Esophagus squamous epithelium (tissue), 5 donors: ENCODE data around the gene TIMM23. TPM values are rescaled to one million over a fixed set of nuclear protein-coding genes. Genes with fewer than 3 reads are reported as not detected.
"Not testable (repeated sequence)": the region's sequence is repeated elsewhere in the genome, so short reads cannot be mapped to it uniquely, and the experiment has no call there.

Experiments
- DNase-seq: peaks from one replicate; lab custom pipeline; 2025; lab: John Stamatoyannopoulos, UW
- H3K27ac ChIP-seq, 4 donors: fragments of 200-600 bp; sonication (generic); one replicate each; pipeline ENCODE4 v1.5.1; 2016 to 2019; ENCODE audit warnings: mild to moderate bottlenecking in 1 of 4
- H3K27me3 ChIP-seq, 4 donors: fragments of 200-600 bp; sonication (generic); 1 replicate in 3 of 4; 2 replicates in 1 of 4; pipeline versions ENCODE4 v1.5.1 to v1.6.0; 2017 to 2021; ENCODE audit warnings: antibody characterized with exemption in 1 of 4
- H3K36me3 ChIP-seq, 3 donors: fragments of 200-600 bp; sonication (generic); one replicate each; pipeline ENCODE4 v1.5.1; 2016 to 2019
- H3K4me1 ChIP-seq, 3 donors: fragments of 200-600 bp; sonication (generic); one replicate each; pipeline ENCODE4 v1.5.1; 2017 to 2019
- H3K4me3 ChIP-seq, 4 donors: fragments of 200-600 bp; sonication (generic); 1 replicate in 3 of 4; 2 replicates in 1 of 4; pipeline ENCODE4 v1.5.1; 2016 to 2019; ENCODE audit warnings: mild to moderate bottlenecking in 2 of 4, moderate library complexity in 1 of 4
- H3K9me3 ChIP-seq, 3 donors: fragments of 200-600 bp; sonication (generic); one replicate each; pipeline ENCODE4 v1.5.1; 2016 to 2019
- CTCF ChIP-seq, 6 experiments: fragments of 450-650 bp in 4 of 6; fragments of 200-600 bp in 2 of 6; sonication (generic) in 2 of 6; IDR thresholded peaks; one replicate each; pipeline ENCODE4 v1.5.1; 2016 to 2019; ENCODE audit warnings: antibody characterized with exemption in 6 of 6, mild to moderate bottlenecking in 4 of 6, moderate library complexity in 4 of 6
- POLR2A ChIP-seq, 4 donors: fragments of 450-650 bp; IDR thresholded peaks; one replicate each; pipeline ENCODE4 v1.6.1; 2017; ENCODE audit warnings: antibody characterized with exemption in 4 of 4, mild to moderate bottlenecking in 4 of 4, moderate library complexity in 3 of 4
- WGBS, 2 donors: methylation state at CpG; one replicate each; pipeline ENCODE4 v1.1.5; 2018; 5-methylcytosine and 5-hydroxymethylcytosine counted together
- intact Hi-C: fragments of 100-400 bp; cut with DNase I; formaldehyde crosslinking; loops from one replicate; pipeline ENCODE4 v1.15.0; 2022
- total RNA-seq, 4 donors: library from RNA; depleted of rRNA; stranded (reverse); fragments of >200 nt; gene quantifications; one replicate each; pipeline ENCODE4 v1.1.0, GENCODE V29; 2016
- donor health status: DM: yes; HTN: yes; CAD: no.

Gene TIMM23
- total RNA-seq, 4 donors from 2014 or later, result 43.1 to 80.5 (median 54.6) TPM

GRCh38 chr10:45997557-45997956 is 25.3 kb downstream of the TIMM23 start:
- Histone ChIP-seq H3K4me3 (no peak overlapping the region), H3K4me1 (no peaks in the 10 kb centered on the region), H3K36me3 (peaks cover 0 to 72% (median 0%) of the 10 kb centered on the region in 3 donors), H3K27ac (no peak overlapping the region), H3K9me3 (no peaks in the 10 kb centered on the region), H3K27me3 (no peaks in the 10 kb centered on the region)
- intact Hi-C loops, result no loop called here
- 92 to 100% methylated on average over 4 of the region's 4 CpGs for WGBS, 2 donors
- TF ChIP-seq CTCF (IDR thresholded peaks at IDR 0.05), result no peak
- no peak for TF ChIP-seq POLR2A (IDR thresholded peaks at IDR 0.05)
- DNase-seq, result no peak

GRCh38 chr10:45997994-45998763 is 25.9 kb downstream of the TIMM23 start:
- Histone ChIP-seq H3K36me3 (peaks cover 0 to 72% (median 3%) of the 10 kb centered on the region in 3 donors), H3K27me3 (no peaks in the 10 kb centered on the region), H3K4me3 (no peak overlapping the region), H3K9me3 (no peaks in the 10 kb centered on the region), H3K4me1 (no peaks in the 10 kb centered on the region), H3K27ac (no peak overlapping the region)
- no peak for TF ChIP-seq CTCF (IDR thresholded peaks at IDR 0.05)
- no peak for TF ChIP-seq POLR2A (IDR thresholded peaks at IDR 0.05)
- no peak for DNase-seq
- 87 to 88% methylated on average over 5 of the region's 5 CpGs for WGBS, 2 donors
- intact Hi-C loops, result no loop called here

GRCh38 chr10:45999955-46000354 is 27.7 kb downstream of the TIMM23 start:
- intact Hi-C loops, H3K4me1 ChIP-seq, H3K9me3 ChIP-seq, H3K4me3 ChIP-seq, H3K27me3 ChIP-seq, DNase-seq, H3K27ac ChIP-seq: not testable (repeated sequence)
- peaks cover 6 to 80% (median 11%) of the 10 kb centered on the region in 3 donors for H3K36me3 ChIP-seq
- whole genome bisulfite sequencing, 2 donors, result 91 to 95% methylated on average over 5 of the region's 5 CpGs

- Histone ChIP-seq H3K27ac (no peak overlapping the region), H3K27me3 (no peaks in the 10 kb centered on the region), H3K36me3 (peaks cover 6 to 86% (median 17%) of the 10 kb centered on the region in 3 donors), H3K4me3 (no peak overlapping the region), H3K4me1 (no peaks in the 10 kb centered on the region), H3K9me3 (no peaks in the 10 kb centered on the region)
- TF ChIP-seq CTCF (IDR thresholded peaks at IDR 0.05), result no peak
- TF ChIP-seq POLR2A (IDR thresholded peaks at IDR 0.05), result no peak
- intact Hi-C loops, result no loop called here
- WGBS, 2 donors, result 82 to 100% methylated on average over 1 of the region's 1 CpG
- no peak for DNase-seq
Observed at GRCh38 chr10:46000538-46000937, 28.2 kb downstream of the TIMM23 start.

GRCh38 chr10:46001187-46001756 is 29.0 kb downstream of the TIMM23 start:
- Histone ChIP-seq H3K27ac (no peak overlapping the region), H3K27me3 (no peaks in the 10 kb centered on the region), H3K36me3 (peaks cover 6 to 93% (median 18%) of the 10 kb centered on the region in 3 donors), H3K4me1 (peaks cover 0 to under 1% (median 0%) of the 10 kb centered on the region in 3 donors), H3K4me3 (no peak overlapping the region), H3K9me3 (no peaks in the 10 kb centered on the region)
- DNase-seq, result no peak
- 69 to 81% methylated on average over 5 of the region's 5 CpGs for WGBS, 2 donors
- TF ChIP-seq POLR2A (IDR thresholded peaks at IDR 0.05) (no peak), CTCF (IDR thresholded peaks at IDR 0.05) (no peak)
- intact Hi-C loops, result no loop called here

- WGBS, 2 donors, result 90 to 92% methylated on average over 7 of the region's 7 CpGs
- H3K36me3 ChIP-seq, result peaks cover 6 to 100% (median 24%) of the 10 kb centered on the region in 3 donors
- H3K4me3 ChIP-seq, H3K9me3 ChIP-seq, H3K27ac ChIP-seq, H3K27me3 ChIP-seq, intact Hi-C loops, DNase-seq, H3K4me1 ChIP-seq: not testable (repeated sequence)
Observed at GRCh38 chr10:46002189-46002687, 29.9 kb downstream of the TIMM23 start.
